Measurements from ENCODE around the gene ARL8B. TPM values are rescaled to one million over a fixed set of nuclear protein-coding genes. Genes with fewer than 3 reads are reported as not detected.

The ARL8B gene
- total and polyA plus RNA-seq, 9 of the 15 experiments (the other 6 are each of a cell fraction or from before 2014, with no cell fraction given), result 28.5 to 99.4 (median 77.2) TPM

GRCh38 chr3:5122741-5123706 is 932 bp downstream of the ARL8B start (continued):
- TF ChIP-seq CREB1 (IDR thresholded peaks at IDR 0.05) (no peak), CREB1 (CRISPR knock-in tag; IDR thresholded peaks at IDR 0.05) (no peak), ZNF668 (CRISPR knock-in tag; IDR thresholded peaks at IDR 0.05) (no peak), ZEB2 (IDR thresholded peaks at IDR 0.05) (no peak), TAL1 (IDR thresholded peaks at IDR 0.05) (no peak), TEAD2 (tag; IDR thresholded peaks at IDR 0.05) (no peak), HOMEZ (CRISPR knock-in tag; IDR thresholded peaks at IDR 0.05) (no peak), SOX6 (IDR thresholded peaks at IDR 0.05) (no peak), HDAC6 (IDR thresholded peaks at IDR 0.05; ENCODE audit: low read depth, low read length) (no peak), ZNF436 (CRISPR knock-in tag; IDR thresholded peaks at IDR 0.05) (no peak), CLOCK (CRISPR knock-in tag; IDR thresholded peaks at IDR 0.05; ENCODE audit: borderline replicate concordance) (no peak), FOXM1 (IDR thresholded peaks at IDR 0.05; ENCODE audit: low read depth) (no peak), FOXM1 (CRISPR knock-in tag; IDR thresholded peaks at IDR 0.05; ENCODE audit: low read depth) (0 out of 2 replicates have a peak, but pooled peaks have one; percentile 43), EHMT2 (IDR thresholded peaks at IDR 0.05) (peak; percentile 49; the same call in 1 of the 2 replicates), ELF4 (CRISPR knock-in tag; IDR thresholded peaks at IDR 0.05) (no peak), NCOA2 (IDR thresholded peaks at IDR 0.05; ENCODE audit: partially characterized antibody in 2 of 2) (no peak), U2AF2 (optimal IDR thresholded peaks at IDR 0.05; ENCODE audit: low read depth, low read length) (no peak), JUND (IDR thresholded peaks at IDR 0.05; ENCODE audit: borderline replicate concordance, low read depth, low read length) (no peak), JUND (tag; IDR thresholded peaks at IDR 0.05; ENCODE audit: borderline replicate concordance, low read depth, low read length) (no peak), YY1 (IDR thresholded peaks at IDR 0.05; ENCODE audit: borderline replicate concordance in 1 of 3, control insufficient read depth in 1 of 3, extremely low read depth in 1 of 3, insufficient read depth in 3 of 3, insufficient read length in 1 of 3, insufficient replicate concordance in 2 of 3, low read depth in 1 of 3, low read length in 2 of 3) (no peak), ESRRB (CRISPR knock-in tag; IDR thresholded peaks at IDR 0.05; ENCODE audit: borderline replicate concordance) (no peak), HMG20B (CRISPR knock-in tag; IDR thresholded peaks at IDR 0.05) (no peak), FOSL1 (tag; conservative IDR thresholded peaks at IDR 0.05) (no peak), SIN3B (IDR thresholded peaks at IDR 0.05; ENCODE audit: low read depth) (0 out of 2 replicates have a peak, but pooled peaks have one; percentile 10), ZNF217 (CRISPR knock-in tag; IDR thresholded peaks at IDR 0.05) (no peak), SMARCC2 (IDR thresholded peaks at IDR 0.05; ENCODE audit: low read depth) (0 out of 2 replicates have a peak, but pooled peaks have one; percentile 1)

All from K562 (cell line).